DND-41 (cell line): ENCODE data around the gene ACIN1.

Experiments
- CTCF ChIP-seq: IDR thresholded peaks from 2 replicates; pipeline ENCODE4 v1.5.1; 2012; ENCODE audit warnings: borderline replicate concordance, low read length, moderate library complexity, mild to moderate bottlenecking; ENCODE audit not compliant: poor library complexity, severe bottlenecking; ENCODE audit errors: extremely low read depth
- EZH2 ChIP-seq: IDR thresholded peaks from 3 replicates; pipeline ENCODE4 v1.6.1; 2012; ENCODE audit warnings: borderline replicate concordance, low read depth, mild to moderate bottlenecking, moderate library complexity, low read length, inconsistent platforms; ENCODE audit not compliant: severe bottlenecking

DNA sequence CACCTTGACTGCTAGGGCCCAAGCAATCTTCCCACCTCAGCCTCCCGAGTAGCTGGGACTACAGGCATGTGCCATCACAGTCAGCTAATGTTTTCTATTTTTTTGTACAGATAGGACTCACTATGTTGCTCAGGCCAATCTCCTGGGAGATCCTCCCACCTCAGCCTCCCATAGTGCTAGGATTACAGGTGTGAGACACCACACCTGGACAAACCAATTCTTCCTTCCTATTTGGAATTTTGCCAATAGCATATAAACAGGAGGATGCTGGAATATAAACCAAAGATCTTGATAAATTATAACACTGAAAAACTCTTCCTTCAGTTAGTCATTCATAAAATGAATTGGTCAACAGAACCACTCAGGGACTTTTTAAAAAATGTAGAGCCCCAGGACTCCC lies 8.4 kb downstream of the ACIN1 start:
- TF ChIP-seq CTCF (no peak), EZH2 (no peak)
